ENCODE measurements around the gene ALKBH5. TPM values are rescaled to one million over a fixed set of nuclear protein-coding genes. Genes with fewer than 3 reads are reported as not detected.

The ALKBH5 gene
- total and polyA plus RNA-seq, 2 of the 8 experiments (the other 6 are each of a cell fraction or from before 2014, with no cell fraction given), result 63.7 to 86.4 TPM

DNA sequence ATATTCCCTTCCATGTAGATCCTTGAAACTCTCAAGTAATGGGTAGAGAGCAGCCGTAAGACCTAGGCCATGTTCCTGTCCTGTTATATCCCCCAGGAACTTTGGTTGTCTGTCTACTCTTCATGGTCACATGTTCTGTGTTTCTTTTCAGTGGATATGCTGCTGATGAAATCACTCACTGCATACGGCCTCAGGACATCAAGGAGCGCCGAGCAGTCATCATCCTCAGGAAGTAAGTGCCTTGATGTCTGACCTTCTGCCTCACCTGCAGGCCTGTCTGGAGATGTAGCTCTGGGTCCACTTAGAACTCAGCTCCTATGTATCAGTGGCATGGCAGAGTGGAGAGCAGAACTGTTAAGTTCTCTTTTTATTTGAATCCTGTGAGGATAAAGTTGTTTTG, 11.2 kb downstream of the ALKBH5 start:
- Histone ChIP-seq H4K5ac (ENCODE audit: insufficient read length, low read depth, low read length) (no peak overlapping the region), H3K14ac (ENCODE audit: insufficient read length) (no peak overlapping the region), H3K9me3 (ENCODE audit: insufficient read depth in 2 of 2, low read depth in 1 of 2, low read length in 1 of 2) (no peaks in the 10 kb centered on the region), H4K8ac (ENCODE audit: extremely low read depth, insufficient read depth, low read length) (no peak overlapping the region), H3K9ac (replicated peaks in 1 of 4; ENCODE audit: extremely low read depth in 1 of 4, low read depth in 3 of 4, low read length in 3 of 4) (no peak overlapping the region), H3K4me1 (replicated peaks in 1 of 4; ENCODE audit: control insufficient read depth in 3 of 4, insufficient read depth in 4 of 4, low read length in 3 of 4) (no peaks in the 10 kb centered on the region), H3K79me2 (ENCODE audit: control insufficient read depth in 1 of 2, insufficient read depth in 2 of 2, low read length in 2 of 2) (peaks cover 11 to 82% of the 10 kb centered on the region in 2 experiments; a peak in 3 of 4 replicates), H3K56ac (replicated peaks; ENCODE audit: insufficient read length, low read depth, low read length) (no peak overlapping the region), H2BK5ac (ENCODE audit: low read depth, low read length) (no peak overlapping the region), H2BK120ac (replicated peaks; ENCODE audit: low read depth, low read length) (no peak overlapping the region), H3K18ac (ENCODE audit: extremely low read depth, low read length) (no peak overlapping the region), H2BK12ac (ENCODE audit: low read depth, low read length) (no peak overlapping the region), H2BK20ac (ENCODE audit: low read length) (no peak overlapping the region), H3K27ac (ENCODE audit: low read depth, low read length) (no peak overlapping the region), H2AK5ac (ENCODE audit: low read depth, low read length) (no peak overlapping the region), H3K27me3 (replicated peaks in 1 of 4; ENCODE audit: control insufficient read depth in 3 of 4, extremely low read depth in 1 of 4, insufficient read depth in 3 of 4, low read length in 3 of 4) (no peaks in the 10 kb centered on the region), H4K20me1 (replicated peaks in 1 of 2; ENCODE audit: control insufficient read depth in 1 of 2, insufficient read depth in 2 of 2, low read length in 2 of 2) (peaks cover 31 to 32% of the 10 kb centered on the region in 2 experiments), H3K23ac (ENCODE audit: insufficient read length) (no peak overlapping the region), H3K4me2 (ENCODE audit: insufficient read depth in 1 of 2, low read depth in 2 of 2, low read length in 2 of 2) (no peak overlapping the region), H3K4me3 (ENCODE audit: extremely low read depth in 1 of 4, insufficient read depth in 2 of 4, low read depth in 3 of 4, low read length in 4 of 4) (no peak overlapping the region), H3K36me3 (ENCODE audit: control insufficient read depth in 2 of 4, insufficient read depth in 4 of 4, low read length in 3 of 4) (peaks cover 11 to 39% (median 30%) of the 10 kb centered on the region in 4 experiments; a peak in 7 of 8 replicates), H3K23me2 (ENCODE audit: low read depth, low read length) (no peaks in the 10 kb centered on the region), H3K79me1 (ENCODE audit: low read depth, low read length) (peaks cover 29% of the 10 kb centered on the region), H3K4ac (replicated peaks; ENCODE audit: insufficient read length, low read depth, low read length) (no peak overlapping the region), H2AFZ (ENCODE audit: low read length) (no peak overlapping the region), H2BK15ac (ENCODE audit: low read length) (no peak overlapping the region), H4K91ac (replicated peaks; ENCODE audit: insufficient read length, low read length) (no peak overlapping the region)
- TF ChIP-seq BACH1 (IDR thresholded peaks at IDR 0.05; ENCODE audit: low read length) (no peak), NRF1 (IDR thresholded peaks at IDR 0.05; ENCODE audit: low read depth, low read length) (no peak), E2F6 (IDR thresholded peaks at IDR 0.05) (no peak), FOSL1 (IDR thresholded peaks at IDR 0.05; ENCODE audit: insufficient read depth, low read depth, low read length) (no peak), SIRT6 (IDR thresholded peaks at IDR 0.05; ENCODE audit: low read length) (no peak), POU5F1 (IDR thresholded peaks at IDR 0.05; ENCODE audit: low read depth, low read length) (no peak), RFX5 (IDR thresholded peaks at IDR 0.05; ENCODE audit: borderline replicate concordance, low read depth, low read length) (no peak), HDAC2 (IDR thresholded peaks at IDR 0.05; ENCODE audit: borderline replicate concordance in 1 of 2, low read depth in 2 of 2, low read length in 2 of 2) (no peak), SRF (IDR thresholded peaks at IDR 0.05; ENCODE audit: low read depth, low read length) (no peak), KDM5A (IDR thresholded peaks at IDR 0.05; ENCODE audit: low read length) (no peak)
- POLR2A ChIA-PET (ENCODE audit: partially characterized antibody), result interaction anchor here (4.8 kb wide), 1 partner anchor 12 kb away, joined by 20 read pairs; the partner anchor contains the start of gene ALKBH5
- DNase-seq (ENCODE audit: low read depth in 1 of 2, low spot score in 2 of 2) (no peak), FAIRE-seq (no peak)
- CTCF ChIA-PET (ENCODE audit: partially characterized antibody), result interaction anchor here (7.6 to 11.2 kb wide), 3 partner anchors 7 to 52 kb away, joined by 41 to 122 read pairs (median 78); no protein-coding TSS in a partner anchor
- WGBS, 2 experiments (ENCODE audit: extremely low coverage in 1 of 2, insufficient coverage in 1 of 2, insufficient read length in 1 of 2, insufficient replicate concordance in 2 of 2, low coverage in 1 of 2, low lambda C conversion rate in 2 of 2, missing lambda C conversion rate in 1 of 2), result 96% methylated on average over 4 of the region's 4 CpGs; no CpG with 5 or more reads in 1 of the 2 experiments
